BJ (cell line): Measurements from ENCODE around the gene CHRNB1. TPM values are rescaled to one million over a fixed set of nuclear protein-coding genes. Genes with fewer than 3 reads are reported as not detected.
A peak's percentile ranks its signal among the peaks of the same experiment; 100 is the strongest.

ENCODE experiments used
- CTCF ChIA-PET: fragments of 350-600 bp; formaldehyde crosslinking; extraction: SDS; loops from one replicate; lab custom pipeline; 2021; ENCODE audit warnings: antibody characterized with exemption, inconsistent platforms; lab: Yijun Ruan, JAX
- POLR2A ChIA-PET: fragments of 300-600 bp; sonication (Branson Sonifier 250); formaldehyde crosslinking; extraction: SDS; loops from one replicate; lab custom pipeline; 2021; ENCODE audit warnings: antibody characterized with exemption; lab: Charles Lee
- DNase-seq: peaks from one replicate; pipeline ENCODE4 v3.0.0-alpha.2; 2011; ENCODE audit warnings: low read depth
- H3K27me3 ChIP-seq: 2 replicates; pipeline ENCODE4 v1.6.0; 2011; ENCODE audit warnings: low read length; ENCODE audit not compliant: control insufficient read depth, insufficient read depth
- H3K36me3 ChIP-seq: 2 replicates; pipeline ENCODE4 v1.5.1; 2011; ENCODE audit warnings: low read length; ENCODE audit not compliant: control insufficient read depth, insufficient read depth
- H3K4me3 ChIP-seq: 2 replicates; pipeline ENCODE4 v1.5.1; 2011; ENCODE audit warnings: low read depth, mild to moderate bottlenecking, control low read depth, low read length
- polyA plus RNA-seq: library from polyadenylated mRNA; depleted of rRNA; stranded (reverse); fragments of >200 nt; gene quantifications from 2 replicates; pipeline ENCODE4 v1.2.3, GENCODE V29; 2011
- TF ChIP-seq, protein P1 (sequence below): IDR thresholded peaks from 2 replicates; pipeline ENCODE4 v1.5.1; 2011; ENCODE audit warnings: low read depth, mild to moderate bottlenecking, control low read depth, inconsistent platforms, low read length, moderate library complexity; ENCODE audit not compliant: insufficient read depth

The CHRNB1 gene
- polyA plus RNA-seq, 1 experiment: 6.8 TPM

- CTCF ChIA-PET: no interaction called here
- TF ChIP-seq, protein P1, sequence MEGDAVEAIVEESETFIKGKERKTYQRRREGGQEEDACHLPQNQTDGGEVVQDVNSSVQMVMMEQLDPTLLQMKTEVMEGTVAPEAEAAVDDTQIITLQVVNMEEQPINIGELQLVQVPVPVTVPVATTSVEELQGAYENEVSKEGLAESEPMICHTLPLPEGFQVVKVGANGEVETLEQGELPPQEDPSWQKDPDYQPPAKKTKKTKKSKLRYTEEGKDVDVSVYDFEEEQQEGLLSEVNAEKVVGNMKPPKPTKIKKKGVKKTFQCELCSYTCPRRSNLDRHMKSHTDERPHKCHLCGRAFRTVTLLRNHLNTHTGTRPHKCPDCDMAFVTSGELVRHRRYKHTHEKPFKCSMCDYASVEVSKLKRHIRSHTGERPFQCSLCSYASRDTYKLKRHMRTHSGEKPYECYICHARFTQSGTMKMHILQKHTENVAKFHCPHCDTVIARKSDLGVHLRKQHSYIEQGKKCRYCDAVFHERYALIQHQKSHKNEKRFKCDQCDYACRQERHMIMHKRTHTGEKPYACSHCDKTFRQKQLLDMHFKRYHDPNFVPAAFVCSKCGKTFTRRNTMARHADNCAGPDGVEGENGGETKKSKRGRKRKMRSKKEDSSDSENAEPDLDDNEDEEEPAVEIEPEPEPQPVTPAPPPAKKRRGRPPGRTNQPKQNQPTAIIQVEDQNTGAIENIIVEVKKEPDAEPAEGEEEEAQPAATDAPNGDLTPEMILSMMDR: no peak
These were observed 38.6 kb downstream of the CHRNB1 start for GRCh38 chr17:7483255-7484066.

DNA sequence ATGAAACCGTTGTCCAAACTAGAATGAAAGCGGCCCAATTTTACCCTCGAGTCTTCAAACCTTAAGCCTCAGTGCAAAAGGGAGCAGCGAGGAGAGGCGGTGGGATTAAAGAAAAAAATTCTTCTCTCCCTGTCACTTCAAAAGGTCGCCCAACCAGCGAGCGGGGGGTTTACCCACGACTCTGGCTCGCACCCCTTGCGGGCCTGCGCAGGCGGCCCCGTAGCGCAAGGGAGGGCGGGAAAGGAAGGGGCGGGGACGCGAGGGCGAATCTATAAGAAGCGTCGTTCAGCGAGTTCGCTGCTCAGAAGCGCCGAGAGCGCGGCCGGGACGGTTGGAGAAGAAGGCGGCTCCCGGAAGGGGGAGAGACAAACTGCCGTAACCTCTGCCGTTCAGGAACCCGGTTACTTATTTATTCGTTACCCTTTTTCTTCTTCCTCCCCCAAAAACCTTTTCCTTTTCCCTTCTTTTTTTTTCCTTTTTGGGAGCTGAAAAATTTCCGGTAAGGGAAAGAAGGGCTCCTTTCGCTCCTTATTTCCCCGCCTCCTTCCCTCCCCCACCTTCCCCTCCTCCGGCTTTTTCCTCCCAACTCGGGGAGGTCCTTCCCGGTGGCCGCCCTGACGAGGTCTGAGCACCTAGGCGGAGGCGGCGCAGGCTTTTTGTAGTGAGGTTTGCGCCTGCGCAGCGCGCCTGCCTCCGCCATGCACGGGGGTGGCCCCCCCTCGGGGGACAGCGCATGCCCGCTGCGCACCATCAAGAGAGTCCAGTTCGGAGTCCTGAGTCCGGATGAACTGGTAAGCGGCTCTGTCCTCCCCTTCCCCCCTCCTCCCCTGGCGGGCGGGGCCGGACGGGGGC, 39.4 kb downstream of the CHRNB1 start, which contains the start of gene POLR2A:
Gene POLR2A (plus strand): TSS at position 300 of the 852 bp plus-strand sequence.
- Histone ChIP-seq H3K36me3 (no peaks in the 10 kb centered on the region), H3K27me3 (no peaks in the 10 kb centered on the region), H3K4me3 (peak within 1 kb of the TSS; percentile 67)
- CTCF ChIA-PET: interaction anchor here (2.4 to 2.8 kb wide), 2 partner anchors 47 to 76 kb away, joined by 10 to 17 read pairs; no protein-coding TSS in a partner anchor
- DNase-seq: peak; percentile 92
- TF ChIP-seq, protein P1: no peak
- POLR2A ChIA-PET: interaction anchor here (0.5 to 1.5 kb wide), 8 partner anchors 39 to 1998 kb away, joined by 3 to 7 read pairs (median 3); partner anchors contain the start of genes DERL2, MPDU1, TMEM256 and TNFSF12

More at GRCh38 chr17:7483255-7484066, 38.6 kb downstream of the CHRNB1 start:
- Histone ChIP-seq H3K27me3 (no peaks in the 10 kb centered on the region), H3K4me3 (peak overlapping the region; percentile 67), H3K36me3 (no peaks in the 10 kb centered on the region)
- peak; percentile 44 for DNase-seq
- POLR2A ChIA-PET: interaction anchor here (0.6 to 1.5 kb wide), 5 partner anchors 17 to 337 kb away, joined by 3 to 5 read pairs (median 3); partner anchors contain the start of genes MPDU1 and TMEM256

- DNase-seq: no peak
- Histone ChIP-seq H3K27me3 (no peaks in the 10 kb centered on the region), H3K4me3 (peak overlapping the region; percentile 67), H3K36me3 (no peaks in the 10 kb centered on the region; the same call in 1 of the 2 replicates)
- ChIA-PET CTCF (interaction anchor here (2.0 to 4.0 kb wide), 4 partner anchors 29 to 104 kb away, joined by 6 to 24 read pairs (median 14); no protein-coding TSS in a partner anchor), POLR2A (interaction anchor here (0.5 to 1.5 kb wide), 6 partner anchors 40 to 1999 kb away, joined by 3 to 7 read pairs (median 4); partner anchors contain the start of genes DERL2, TMEM256 and TNFSF12)
- TF ChIP-seq, protein P1: no peak
These were observed 40.1 kb downstream of the CHRNB1 start for GRCh38 chr17:7484919-7485377.

DNA sequence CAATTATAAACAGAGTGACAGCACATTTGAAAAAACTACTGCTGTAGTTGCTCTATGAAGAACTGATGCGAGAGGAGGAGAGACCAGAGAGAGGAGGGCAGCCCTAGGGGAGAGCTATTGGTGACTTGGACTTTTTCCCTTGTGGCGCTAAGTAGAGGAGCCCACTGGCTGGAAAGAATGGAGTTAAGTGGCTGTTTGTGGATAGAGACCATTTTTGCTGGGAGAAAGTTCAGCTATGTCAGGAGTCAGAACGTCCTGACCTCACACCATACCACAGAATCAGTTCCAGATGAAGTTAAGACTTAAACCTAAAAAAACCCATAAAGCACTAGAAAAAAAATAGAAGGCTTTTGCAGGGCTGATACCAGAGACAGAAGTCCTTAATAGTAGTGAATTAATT, 41.3 kb downstream of the CHRNB1 start:
- CTCF ChIA-PET: interaction anchor here (0.6 to 4.0 kb wide), 11 partner anchors 11 to 201 kb away, joined by 3 to 24 read pairs (median 5); partner anchors contain the start of genes TNFSF13 and TP53
- no peaks in the 10 kb centered on the region; the same call in none of the 2 replicates for H3K36me3 ChIP-seq
- POLR2A ChIA-PET: interaction anchor here (0.6 to 1.3 kb wide), 4 partner anchors 74 to 164 kb away, joined by 3 to 9 read pairs (median 4); no protein-coding TSS in a partner anchor
- DNase-seq: peak; percentile 42
- H3K27me3 ChIP-seq: no peaks in the 10 kb centered on the region
- H3K4me3 ChIP-seq: peak overlapping the region; percentile 67
- TF ChIP-seq, protein P1: no peak
